Epithelial cell of proximal tubule (primary cell): ENCODE data around the gene ADRB1. TPM values are rescaled to one million over a fixed set of nuclear protein-coding genes. Genes with fewer than 3 reads are reported as not detected.

Source experiments
- DNase-seq: peaks from one replicate; pipeline ENCODE4 v3.0.0-alpha.2; 2011; ENCODE audit warnings: low read depth
- H3K4me3 ChIP-seq: 2 replicates; pipeline ENCODE4 v1.5.1; 2011; ENCODE audit warnings: low read depth, mild to moderate bottlenecking, low read length
- total RNA-seq: library from RNA; depleted of rRNA; stranded (reverse); fragments of >200 nt; gene quantifications from 2 replicates; pipeline ENCODE4 v1.2.3, GENCODE V29; 2015
- TF ChIP-seq, protein P1 (sequence below): conservative IDR thresholded peaks from 2 replicates; pipeline ENCODE4 v1.5.1; 2012; ENCODE audit warnings: low read depth, mild to moderate bottlenecking, low read length

Gene ADRB1
- total RNA-seq, 1 donor from 2014 or later, result 0.06 TPM

DNA sequence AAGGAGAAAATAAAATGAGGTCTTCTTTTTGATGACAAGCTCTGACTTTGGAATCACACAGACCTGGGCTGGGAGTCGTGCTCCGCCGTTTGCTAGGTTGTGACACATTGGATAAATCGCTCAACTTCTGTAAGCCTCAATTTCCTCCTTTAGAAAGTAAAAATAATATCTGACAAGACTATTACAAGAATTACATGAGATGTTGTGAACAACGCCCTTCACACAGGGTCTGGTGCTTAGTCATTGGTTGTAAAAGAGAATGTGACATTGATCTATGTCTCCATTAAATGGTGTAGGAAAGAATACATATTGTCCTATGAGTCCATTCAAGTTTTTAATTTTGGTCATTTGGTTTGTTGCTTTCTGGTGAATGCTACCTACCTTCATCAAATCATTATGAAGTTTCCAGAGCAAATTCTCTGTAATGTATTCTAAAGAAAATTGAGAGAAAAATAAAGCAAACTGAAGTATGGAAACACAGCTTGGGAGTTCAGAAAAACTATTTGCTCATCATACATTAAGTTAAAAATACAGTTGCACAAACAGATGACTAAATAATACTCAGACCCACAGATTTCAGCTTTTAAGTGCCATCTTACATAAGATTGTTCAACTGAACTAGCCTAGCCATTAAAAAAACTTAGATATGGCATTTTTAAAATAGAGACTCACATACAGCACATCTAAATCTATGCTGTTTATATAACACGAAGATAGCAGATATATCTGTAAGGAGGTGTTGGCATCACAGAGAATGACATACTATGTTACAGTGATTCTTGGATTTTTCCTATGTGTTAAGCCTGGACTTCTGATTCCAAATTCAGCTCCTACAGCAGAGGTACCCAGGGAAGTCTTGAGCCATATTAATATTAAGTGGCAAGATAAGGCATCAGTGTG, 12.3 kb upstream of the ADRB1 start:
- no peak for DNase-seq
- TF ChIP-seq, protein P1, sequence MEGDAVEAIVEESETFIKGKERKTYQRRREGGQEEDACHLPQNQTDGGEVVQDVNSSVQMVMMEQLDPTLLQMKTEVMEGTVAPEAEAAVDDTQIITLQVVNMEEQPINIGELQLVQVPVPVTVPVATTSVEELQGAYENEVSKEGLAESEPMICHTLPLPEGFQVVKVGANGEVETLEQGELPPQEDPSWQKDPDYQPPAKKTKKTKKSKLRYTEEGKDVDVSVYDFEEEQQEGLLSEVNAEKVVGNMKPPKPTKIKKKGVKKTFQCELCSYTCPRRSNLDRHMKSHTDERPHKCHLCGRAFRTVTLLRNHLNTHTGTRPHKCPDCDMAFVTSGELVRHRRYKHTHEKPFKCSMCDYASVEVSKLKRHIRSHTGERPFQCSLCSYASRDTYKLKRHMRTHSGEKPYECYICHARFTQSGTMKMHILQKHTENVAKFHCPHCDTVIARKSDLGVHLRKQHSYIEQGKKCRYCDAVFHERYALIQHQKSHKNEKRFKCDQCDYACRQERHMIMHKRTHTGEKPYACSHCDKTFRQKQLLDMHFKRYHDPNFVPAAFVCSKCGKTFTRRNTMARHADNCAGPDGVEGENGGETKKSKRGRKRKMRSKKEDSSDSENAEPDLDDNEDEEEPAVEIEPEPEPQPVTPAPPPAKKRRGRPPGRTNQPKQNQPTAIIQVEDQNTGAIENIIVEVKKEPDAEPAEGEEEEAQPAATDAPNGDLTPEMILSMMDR, result no peak
- H3K4me3 ChIP-seq, result no peak overlapping the region

DNA sequence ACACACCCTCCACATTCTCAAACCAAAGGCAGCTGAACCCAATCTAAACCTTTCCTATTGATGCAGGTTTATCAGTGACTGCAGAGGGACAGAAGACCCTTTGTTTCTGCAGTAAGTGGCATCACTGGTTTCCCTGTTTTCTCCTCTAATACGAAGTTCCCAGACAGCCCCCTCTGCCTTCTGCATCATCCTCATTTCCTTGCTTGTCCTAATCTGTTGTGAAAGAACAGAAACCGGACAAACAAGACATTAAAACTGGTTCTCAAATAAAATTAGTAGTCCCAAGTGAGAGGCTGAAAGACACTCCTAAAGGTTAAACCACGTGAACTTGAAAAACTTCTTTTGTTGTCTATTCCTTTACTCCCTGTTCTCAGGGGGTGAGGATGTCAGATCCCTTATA, 10.1 kb upstream of the ADRB1 start:
- TF ChIP-seq, protein P1, result no peak
- DNase-seq, result no peak

DNA sequence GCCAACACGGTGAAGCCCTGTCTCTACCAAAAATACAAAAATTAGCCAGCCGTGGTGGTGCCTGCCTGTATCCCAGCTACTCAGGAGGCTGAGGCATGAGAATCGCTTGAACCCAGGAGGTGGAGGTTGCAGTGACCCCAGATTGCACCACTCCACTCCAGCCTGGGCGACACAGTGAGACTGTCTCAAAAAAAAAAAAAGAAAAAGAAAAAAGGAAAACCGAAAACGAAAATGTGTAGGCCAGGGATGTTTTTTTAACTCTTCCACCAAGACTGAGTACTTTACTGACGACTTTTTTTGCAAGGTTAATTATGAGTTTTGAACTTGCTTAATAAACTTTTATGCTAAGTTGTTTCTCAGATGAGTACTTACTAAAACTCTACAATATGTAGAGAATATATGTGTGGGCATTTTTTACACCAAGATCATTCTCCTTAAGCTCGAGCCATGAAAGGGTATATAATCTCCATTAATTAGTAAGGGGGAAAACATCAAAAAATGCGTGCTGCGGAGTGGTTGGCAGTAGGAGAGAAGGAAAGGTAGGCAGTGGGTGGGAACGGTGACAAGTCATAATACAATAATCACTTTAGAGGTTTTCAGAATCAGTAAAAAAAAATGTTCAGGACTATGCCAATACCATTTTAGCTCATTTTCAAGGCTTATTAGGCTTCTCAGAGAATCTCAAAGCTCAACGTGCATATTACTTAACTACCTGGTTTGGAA, 8.6 kb upstream of the ADRB1 start:
- H3K4me3 ChIP-seq, result no peak overlapping the region
- no peak for DNase-seq
- TF ChIP-seq, protein P1, result no peak

More for the DNA sequence above, 10.1 kb upstream of the ADRB1 start:
- no peak overlapping the region for H3K4me3 ChIP-seq

DNA sequence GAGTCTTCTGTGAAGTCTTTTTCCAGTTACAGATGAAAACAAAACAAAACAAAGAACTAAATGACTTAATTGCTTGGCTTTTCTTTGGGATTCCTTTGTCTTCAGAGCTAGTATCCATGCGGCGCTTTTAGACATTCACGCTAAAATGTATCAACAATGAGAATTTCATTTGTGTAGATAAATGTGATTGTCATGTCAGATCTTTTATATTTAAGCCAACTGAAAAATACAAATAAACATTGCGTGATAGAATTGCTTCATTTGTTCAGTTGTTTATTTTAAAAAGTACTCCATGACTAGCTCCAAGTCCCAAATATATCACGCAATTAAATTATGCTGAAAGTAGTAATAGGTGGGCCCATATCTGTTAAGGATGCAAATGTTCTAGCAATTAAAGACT, 7.9 kb upstream of the ADRB1 start:
- TF ChIP-seq, protein P1, result no peak
- H3K4me3 ChIP-seq, result no peak overlapping the region
- no peak for DNase-seq

DNA sequence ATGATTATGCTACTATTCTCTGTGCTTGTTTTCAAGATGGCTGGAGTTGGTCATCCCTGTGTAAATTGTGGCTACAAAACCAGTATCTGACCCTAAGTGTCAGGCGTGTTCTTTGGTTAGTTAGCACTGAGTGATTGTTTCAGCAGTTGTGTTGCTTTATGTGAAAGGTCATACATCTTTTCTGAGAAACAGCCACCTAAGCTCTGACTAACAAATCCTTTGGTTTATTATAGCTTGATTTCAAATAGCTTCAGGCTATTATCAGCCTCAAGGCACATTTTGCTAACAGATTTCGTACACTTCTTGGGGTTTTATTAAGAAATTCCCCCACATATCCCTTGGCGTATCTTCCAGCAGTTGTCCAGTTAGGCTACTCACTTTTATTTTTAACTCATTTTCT, 4.8 kb upstream of the ADRB1 start:
- DNase-seq, result no peak
- TF ChIP-seq, protein P1, result no peak
- H3K4me3 ChIP-seq, result no peak overlapping the region

DNA sequence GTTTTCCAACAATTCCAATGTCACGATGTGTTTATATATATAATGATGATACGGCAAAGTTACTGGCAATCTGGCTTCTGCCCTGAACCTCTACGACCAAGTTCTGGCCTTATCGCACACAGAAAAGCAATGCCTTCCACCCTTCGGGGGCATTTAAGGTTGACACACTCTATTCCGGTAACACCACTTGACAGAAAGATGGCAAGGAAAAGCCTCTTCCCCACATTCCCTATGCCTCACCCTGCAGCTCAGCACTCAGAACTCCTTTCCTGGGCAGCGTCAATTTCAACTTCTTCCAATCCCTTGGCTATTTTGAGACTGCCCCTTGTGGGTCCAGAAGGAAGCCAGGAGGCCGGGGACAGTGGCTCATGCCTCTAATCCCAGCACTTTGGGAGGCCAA, 2.5 kb upstream of the ADRB1 start:
- DNase-seq, result no peak
- TF ChIP-seq, protein P1, result no peak
- no peak overlapping the region for H3K4me3 ChIP-seq
